Fibroblast of lung (primary cell): ENCODE measurements around the gene SPRING1.

Source experiments
- EZH2 ChIP-seq: IDR thresholded peaks from 2 replicates; pipeline ENCODE4 v1.5.1; 2012; ENCODE audit warnings: low read length, control low read depth, mild to moderate bottlenecking; ENCODE audit errors: missing control alignments
- TF ChIP-seq, protein P1 (sequence below), 2 donors: IDR thresholded peaks in 1 of 2; conservative IDR thresholded peaks in 1 of 2; 1 replicate in 1 of 2; 2 replicates in 1 of 2; pipeline ENCODE4 v1.5.1; 2011 to 2012; ENCODE audit warnings: low read length in 2 of 2, control low read depth in 1 of 2, inconsistent platforms in 1 of 2, low read depth in 1 of 2, mild to moderate bottlenecking in 1 of 2

DNA sequence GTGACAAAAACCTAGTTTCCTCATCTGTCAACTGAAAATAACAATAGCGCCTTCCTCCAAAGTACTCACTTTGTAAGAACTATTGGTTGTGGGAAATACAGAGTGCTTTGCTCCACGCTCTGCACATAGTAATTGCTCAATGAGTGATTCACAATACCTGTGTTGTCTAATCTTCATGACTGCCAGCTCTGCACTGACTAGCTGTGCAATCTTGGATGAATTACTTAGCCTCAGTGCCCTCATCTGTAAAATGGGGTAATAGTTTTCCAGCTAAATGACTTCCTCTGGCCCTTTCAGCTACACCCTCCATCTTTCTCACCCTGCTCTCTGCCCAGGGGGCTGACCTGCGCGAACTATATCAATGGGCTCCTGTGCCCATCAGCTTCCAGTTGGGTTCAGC lies 43.1 kb upstream of the SPRING1 start:
- TF ChIP-seq, protein P1, sequence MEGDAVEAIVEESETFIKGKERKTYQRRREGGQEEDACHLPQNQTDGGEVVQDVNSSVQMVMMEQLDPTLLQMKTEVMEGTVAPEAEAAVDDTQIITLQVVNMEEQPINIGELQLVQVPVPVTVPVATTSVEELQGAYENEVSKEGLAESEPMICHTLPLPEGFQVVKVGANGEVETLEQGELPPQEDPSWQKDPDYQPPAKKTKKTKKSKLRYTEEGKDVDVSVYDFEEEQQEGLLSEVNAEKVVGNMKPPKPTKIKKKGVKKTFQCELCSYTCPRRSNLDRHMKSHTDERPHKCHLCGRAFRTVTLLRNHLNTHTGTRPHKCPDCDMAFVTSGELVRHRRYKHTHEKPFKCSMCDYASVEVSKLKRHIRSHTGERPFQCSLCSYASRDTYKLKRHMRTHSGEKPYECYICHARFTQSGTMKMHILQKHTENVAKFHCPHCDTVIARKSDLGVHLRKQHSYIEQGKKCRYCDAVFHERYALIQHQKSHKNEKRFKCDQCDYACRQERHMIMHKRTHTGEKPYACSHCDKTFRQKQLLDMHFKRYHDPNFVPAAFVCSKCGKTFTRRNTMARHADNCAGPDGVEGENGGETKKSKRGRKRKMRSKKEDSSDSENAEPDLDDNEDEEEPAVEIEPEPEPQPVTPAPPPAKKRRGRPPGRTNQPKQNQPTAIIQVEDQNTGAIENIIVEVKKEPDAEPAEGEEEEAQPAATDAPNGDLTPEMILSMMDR (conservative IDR thresholded peaks at IDR 0.05 in 1 of 2, IDR thresholded peaks at IDR 0.05 in 1 of 2; ENCODE audit: low read depth in 1 of 2, low read length in 2 of 2), result no peak
- no peak for TF ChIP-seq EZH2
